Measurements from ENCODE around the gene PCCB.

DNA sequence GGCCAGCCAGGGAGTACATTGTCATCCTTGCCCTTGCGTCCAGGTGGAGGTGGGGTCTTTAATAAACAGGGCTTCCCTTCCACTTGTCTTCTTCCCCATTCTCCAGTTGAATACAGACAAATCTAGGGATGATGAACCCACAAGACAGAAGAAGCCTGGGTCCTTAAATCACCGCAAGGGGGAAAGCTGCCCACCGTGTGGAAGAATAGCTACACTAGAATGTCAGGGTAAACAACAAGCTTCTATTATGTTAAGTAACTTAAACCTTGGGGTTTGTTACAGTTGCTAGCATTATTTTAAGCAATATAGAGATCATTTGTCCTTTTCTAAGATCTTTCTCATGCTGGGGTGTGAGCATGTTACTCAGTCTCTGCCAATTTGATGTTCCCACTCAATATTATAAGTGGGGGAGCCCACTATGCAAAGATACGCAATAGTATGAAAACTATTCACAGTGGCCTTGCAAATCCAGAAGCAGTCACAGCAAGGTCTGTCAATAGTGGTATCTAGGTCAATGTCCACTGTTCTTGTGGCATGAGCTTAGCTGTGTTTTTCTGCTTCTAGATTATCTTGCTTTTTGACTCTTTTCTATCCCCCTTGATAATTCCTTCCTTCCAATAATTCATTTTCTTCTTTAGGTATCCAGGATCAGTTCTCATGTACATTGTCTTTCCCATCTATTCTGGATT lies 12.0 kb upstream of the PCCB start:
- TF ChIP-seq POLR2AphosphoS5 (IDR thresholded peaks at IDR 0.05; ENCODE audit: low read depth, low read length): no peak
- TF ChIP-seq CTCF (IDR thresholded peaks at IDR 0.05; ENCODE audit: control extremely low read depth in 1 of 3, insufficient read depth in 1 of 3, low read depth in 1 of 3, low read length in 3 of 3): no peak
- TF ChIP-seq TEAD4 (IDR thresholded peaks at IDR 0.05; ENCODE audit: low read depth, low read length): no peak
- no peak for TF ChIP-seq RFX5 (IDR thresholded peaks at IDR 0.05; ENCODE audit: borderline replicate concordance, low read depth, low read length)
- TF ChIP-seq SP1 (IDR thresholded peaks at IDR 0.05; ENCODE audit: low read depth, low read length): no peak
- no peak for TF ChIP-seq EZH2 (IDR thresholded peaks at IDR 0.05; ENCODE audit: low read depth, low read length, severe bottlenecking)
- TF ChIP-seq TAF1 (IDR thresholded peaks at IDR 0.05; ENCODE audit: low read depth, low read length): no peak
- no peak for TF ChIP-seq POLR2A (IDR thresholded peaks at IDR 0.05; ENCODE audit: control extremely low read depth in 1 of 2, low read depth in 2 of 2, low read length in 2 of 2)
- TF ChIP-seq, protein P1, sequence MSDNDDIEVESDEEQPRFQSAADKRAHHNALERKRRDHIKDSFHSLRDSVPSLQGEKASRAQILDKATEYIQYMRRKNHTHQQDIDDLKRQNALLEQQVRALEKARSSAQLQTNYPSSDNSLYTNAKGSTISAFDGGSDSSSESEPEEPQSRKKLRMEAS (IDR thresholded peaks at IDR 0.05): no peak
- TF ChIP-seq RAD21 (IDR thresholded peaks at IDR 0.05 in 1 of 2, conservative IDR thresholded peaks at IDR 0.05 in 1 of 2; ENCODE audit: low read depth in 2 of 2, low read length in 2 of 2): peak in 1 of 2 experiments; percentile 4; a peak in 1 of 4 replicates
- TF ChIP-seq GABPA (IDR thresholded peaks at IDR 0.05; ENCODE audit: borderline replicate concordance, insufficient read depth, low read length): no peak
- no peak for TF ChIP-seq ZNF274 (IDR thresholded peaks at IDR 0.05; ENCODE audit: borderline replicate concordance, extremely low read depth, low read length)
